ENCODE measurements around the gene GNB5.

Gene GNB5

DNA sequence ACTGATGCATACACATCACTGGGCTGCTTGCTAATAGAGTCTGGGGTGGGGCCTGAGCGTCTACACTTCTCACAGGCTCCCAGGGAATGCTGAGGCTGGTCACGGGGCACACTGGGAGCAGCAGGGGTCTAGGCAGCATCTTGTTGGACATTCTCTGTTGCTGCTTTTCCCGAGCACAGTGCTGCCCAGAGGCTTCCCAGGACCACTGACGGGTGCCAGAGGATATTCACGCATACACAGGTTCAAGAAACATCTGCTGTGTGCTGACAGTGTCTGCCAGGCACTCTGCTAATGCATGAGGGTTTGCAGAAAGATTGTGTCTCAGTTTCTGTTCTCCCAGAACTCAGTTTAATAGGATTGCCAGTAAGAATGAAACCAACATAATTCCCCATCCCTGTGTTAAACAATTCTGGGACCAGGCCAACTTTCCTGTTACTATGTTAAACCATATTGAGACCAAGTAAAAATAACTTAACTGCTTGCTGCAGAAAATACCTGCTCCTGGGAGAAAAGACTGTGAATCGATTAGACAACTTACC lies 54.7 kb downstream of the GNB5 start:
- TF ChIP-seq SPI1 (IDR thresholded peaks at IDR 0.05; ENCODE audit: borderline replicate concordance, low read depth) (no peak), POLR2AphosphoS5 (IDR thresholded peaks at IDR 0.05; ENCODE audit: low read depth) (no peak), GABPA (IDR thresholded peaks at IDR 0.05; ENCODE audit: low read depth) (no peak)
- TF ChIP-seq, protein P1, sequence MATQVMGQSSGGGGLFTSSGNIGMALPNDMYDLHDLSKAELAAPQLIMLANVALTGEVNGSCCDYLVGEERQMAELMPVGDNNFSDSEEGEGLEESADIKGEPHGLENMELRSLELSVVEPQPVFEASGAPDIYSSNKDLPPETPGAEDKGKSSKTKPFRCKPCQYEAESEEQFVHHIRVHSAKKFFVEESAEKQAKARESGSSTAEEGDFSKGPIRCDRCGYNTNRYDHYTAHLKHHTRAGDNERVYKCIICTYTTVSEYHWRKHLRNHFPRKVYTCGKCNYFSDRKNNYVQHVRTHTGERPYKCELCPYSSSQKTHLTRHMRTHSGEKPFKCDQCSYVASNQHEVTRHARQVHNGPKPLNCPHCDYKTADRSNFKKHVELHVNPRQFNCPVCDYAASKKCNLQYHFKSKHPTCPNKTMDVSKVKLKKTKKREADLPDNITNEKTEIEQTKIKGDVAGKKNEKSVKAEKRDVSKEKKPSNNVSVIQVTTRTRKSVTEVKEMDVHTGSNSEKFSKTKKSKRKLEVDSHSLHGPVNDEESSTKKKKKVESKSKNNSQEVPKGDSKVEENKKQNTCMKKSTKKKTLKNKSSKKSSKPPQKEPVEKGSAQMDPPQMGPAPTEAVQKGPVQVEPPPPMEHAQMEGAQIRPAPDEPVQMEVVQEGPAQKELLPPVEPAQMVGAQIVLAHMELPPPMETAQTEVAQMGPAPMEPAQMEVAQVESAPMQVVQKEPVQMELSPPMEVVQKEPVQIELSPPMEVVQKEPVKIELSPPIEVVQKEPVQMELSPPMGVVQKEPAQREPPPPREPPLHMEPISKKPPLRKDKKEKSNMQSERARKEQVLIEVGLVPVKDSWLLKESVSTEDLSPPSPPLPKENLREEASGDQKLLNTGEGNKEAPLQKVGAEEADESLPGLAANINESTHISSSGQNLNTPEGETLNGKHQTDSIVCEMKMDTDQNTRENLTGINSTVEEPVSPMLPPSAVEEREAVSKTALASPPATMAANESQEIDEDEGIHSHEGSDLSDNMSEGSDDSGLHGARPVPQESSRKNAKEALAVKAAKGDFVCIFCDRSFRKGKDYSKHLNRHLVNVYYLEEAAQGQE (IDR thresholded peaks at IDR 0.05; ENCODE audit: insufficient replicate concordance, low read depth) = no peak
- TF ChIP-seq, protein P2, sequence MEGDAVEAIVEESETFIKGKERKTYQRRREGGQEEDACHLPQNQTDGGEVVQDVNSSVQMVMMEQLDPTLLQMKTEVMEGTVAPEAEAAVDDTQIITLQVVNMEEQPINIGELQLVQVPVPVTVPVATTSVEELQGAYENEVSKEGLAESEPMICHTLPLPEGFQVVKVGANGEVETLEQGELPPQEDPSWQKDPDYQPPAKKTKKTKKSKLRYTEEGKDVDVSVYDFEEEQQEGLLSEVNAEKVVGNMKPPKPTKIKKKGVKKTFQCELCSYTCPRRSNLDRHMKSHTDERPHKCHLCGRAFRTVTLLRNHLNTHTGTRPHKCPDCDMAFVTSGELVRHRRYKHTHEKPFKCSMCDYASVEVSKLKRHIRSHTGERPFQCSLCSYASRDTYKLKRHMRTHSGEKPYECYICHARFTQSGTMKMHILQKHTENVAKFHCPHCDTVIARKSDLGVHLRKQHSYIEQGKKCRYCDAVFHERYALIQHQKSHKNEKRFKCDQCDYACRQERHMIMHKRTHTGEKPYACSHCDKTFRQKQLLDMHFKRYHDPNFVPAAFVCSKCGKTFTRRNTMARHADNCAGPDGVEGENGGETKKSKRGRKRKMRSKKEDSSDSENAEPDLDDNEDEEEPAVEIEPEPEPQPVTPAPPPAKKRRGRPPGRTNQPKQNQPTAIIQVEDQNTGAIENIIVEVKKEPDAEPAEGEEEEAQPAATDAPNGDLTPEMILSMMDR (IDR thresholded peaks at IDR 0.05; ENCODE audit: insufficient read depth, low read length) = no peak
- DNase-seq (ENCODE audit: low read depth in 1 of 2, low spot score in 1 of 2) = no peak
- Histone ChIP-seq H3K27me3 (ENCODE audit: insufficient read depth, poor library complexity, severe bottlenecking) (no peaks in the 10 kb centered on the region), H3K4me3 (replicated peaks; ENCODE audit: insufficient read depth, low read length) (no peak overlapping the region), H3K27ac (replicated peaks) (peak overlapping the region; percentile 74)

DNA sequence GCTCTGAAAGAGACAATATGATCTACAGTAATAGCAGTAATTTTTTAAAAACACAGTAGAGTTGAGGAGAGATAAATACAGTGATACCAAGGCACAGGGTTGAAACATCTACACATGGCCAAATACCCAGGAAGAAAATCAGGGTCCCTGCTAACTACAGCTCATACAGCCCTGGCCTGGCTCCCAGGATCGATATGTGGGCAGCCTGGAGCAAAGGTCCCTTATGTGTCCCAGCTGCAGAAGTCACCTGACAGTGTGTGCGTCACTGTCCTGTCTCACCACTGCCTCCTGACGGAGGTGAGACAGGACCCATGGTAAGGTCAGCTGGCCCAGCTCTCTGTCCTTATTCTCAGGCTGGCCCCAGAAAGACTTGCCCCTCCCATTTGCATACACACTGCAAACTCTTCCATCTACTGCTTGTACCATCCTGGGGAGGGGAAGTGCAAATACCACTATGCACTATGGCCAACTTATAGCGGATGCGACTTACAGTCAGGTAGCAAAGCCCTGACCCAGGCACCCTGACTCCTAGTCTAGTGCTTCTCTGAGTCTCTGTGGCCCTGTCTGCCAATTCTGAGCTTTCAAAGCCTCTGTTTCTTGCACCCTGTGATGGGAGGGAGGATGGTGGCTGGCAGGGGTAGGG lies 56.6 kb downstream of the GNB5 start:
- Histone ChIP-seq H3K4me3 (replicated peaks; ENCODE audit: insufficient read depth, low read length) (no peak overlapping the region), H3K27ac (replicated peaks) (peak overlapping the region; percentile 74), H3K27me3 (ENCODE audit: insufficient read depth, poor library complexity, severe bottlenecking) (no peaks in the 10 kb centered on the region)
- no peak for TF ChIP-seq GABPA (IDR thresholded peaks at IDR 0.05; ENCODE audit: low read depth)
- TF ChIP-seq, protein P2 (IDR thresholded peaks at IDR 0.05; ENCODE audit: insufficient read depth, low read length) = no peak
- no peak for TF ChIP-seq POLR2AphosphoS5 (IDR thresholded peaks at IDR 0.05; ENCODE audit: low read depth)
- peak; percentile 62; the same call in 1 of the 2 replicates for TF ChIP-seq SPI1 (IDR thresholded peaks at IDR 0.05; ENCODE audit: borderline replicate concordance, low read depth)
- DNase-seq (ENCODE audit: low read depth in 1 of 2, low spot score in 1 of 2) = peak in 1 of 2 experiments; percentile 40

DNA sequence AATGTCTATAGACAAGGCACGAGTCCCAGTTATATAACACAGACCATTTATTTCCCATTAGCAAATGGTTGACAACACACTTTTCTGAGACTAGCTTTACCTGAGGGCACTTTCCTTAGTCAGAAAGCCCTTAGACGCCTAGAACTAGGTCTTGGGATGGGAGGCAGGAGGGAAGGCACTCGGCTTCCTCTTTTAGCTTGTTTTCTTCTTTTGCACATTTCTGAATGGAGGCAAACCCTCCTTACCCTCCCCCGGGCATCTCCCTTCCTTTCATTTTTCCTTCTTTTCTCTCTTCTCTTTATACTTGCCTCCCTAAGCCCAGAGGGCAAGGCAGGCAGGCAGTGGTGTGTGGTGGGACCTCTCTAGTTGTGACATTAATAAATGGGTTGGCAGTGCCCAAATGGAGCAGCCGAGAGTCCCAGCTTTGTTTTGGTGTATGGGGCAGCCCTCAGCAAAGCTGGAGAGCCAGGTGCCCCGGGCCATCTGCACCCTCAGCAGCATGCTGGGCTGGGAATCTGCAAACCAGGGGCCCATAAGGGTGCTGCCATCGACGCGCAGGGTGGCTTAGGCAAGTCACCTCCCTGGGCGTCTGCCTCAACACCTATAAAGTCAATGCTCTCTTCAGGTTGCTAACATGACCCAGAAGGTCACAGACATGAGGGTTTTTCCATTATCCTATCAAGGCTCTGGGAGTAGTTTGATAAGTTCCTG lies 57.5 kb downstream of the GNB5 start:
- H3K27ac ChIP-seq (replicated peaks) = 0 out of 2 replicates have a peak overlapping the region, but pooled peaks have one; percentile 10
- H3K4me3 ChIP-seq (replicated peaks; ENCODE audit: insufficient read depth, low read length) = no peak overlapping the region
- TF ChIP-seq, protein P2 (IDR thresholded peaks at IDR 0.05; ENCODE audit: insufficient read depth, low read length) = no peak
- TF ChIP-seq GABPA (IDR thresholded peaks at IDR 0.05; ENCODE audit: low read depth) = no peak
- TF ChIP-seq SPI1 (IDR thresholded peaks at IDR 0.05; ENCODE audit: borderline replicate concordance, low read depth) = peak; percentile 89
- no peak for TF ChIP-seq POLR2AphosphoS5 (IDR thresholded peaks at IDR 0.05; ENCODE audit: low read depth)
- TF ChIP-seq, protein P1 (IDR thresholded peaks at IDR 0.05; ENCODE audit: insufficient replicate concordance, low read depth) = no peak
- H3K27me3 ChIP-seq (ENCODE audit: insufficient read depth, poor library complexity, severe bottlenecking) = no peaks in the 10 kb centered on the region
- peak in 1 of 2 experiments; percentile 27 for DNase-seq (ENCODE audit: low read depth in 1 of 2, low spot score in 1 of 2)

Data from HL-60 (cell line).